HG03025 (cell line): ENCODE data around the gene ENOX1.
"Not testable (repeated sequence)": the region's sequence is repeated elsewhere in the genome, so short reads cannot be mapped to it uniquely, and the experiment has no call there.

Source experiments
- ATAC-seq: cut with Tn5 transposase; IDR thresholded peaks from one replicate; pipeline ENCODE4 v1.9.1; 2021; ENCODE audit warnings: mild to moderate bottlenecking, moderate library complexity; ENCODE audit not compliant: unreplicated experiment, low FRiP score

ENOX1 gene

DNA sequence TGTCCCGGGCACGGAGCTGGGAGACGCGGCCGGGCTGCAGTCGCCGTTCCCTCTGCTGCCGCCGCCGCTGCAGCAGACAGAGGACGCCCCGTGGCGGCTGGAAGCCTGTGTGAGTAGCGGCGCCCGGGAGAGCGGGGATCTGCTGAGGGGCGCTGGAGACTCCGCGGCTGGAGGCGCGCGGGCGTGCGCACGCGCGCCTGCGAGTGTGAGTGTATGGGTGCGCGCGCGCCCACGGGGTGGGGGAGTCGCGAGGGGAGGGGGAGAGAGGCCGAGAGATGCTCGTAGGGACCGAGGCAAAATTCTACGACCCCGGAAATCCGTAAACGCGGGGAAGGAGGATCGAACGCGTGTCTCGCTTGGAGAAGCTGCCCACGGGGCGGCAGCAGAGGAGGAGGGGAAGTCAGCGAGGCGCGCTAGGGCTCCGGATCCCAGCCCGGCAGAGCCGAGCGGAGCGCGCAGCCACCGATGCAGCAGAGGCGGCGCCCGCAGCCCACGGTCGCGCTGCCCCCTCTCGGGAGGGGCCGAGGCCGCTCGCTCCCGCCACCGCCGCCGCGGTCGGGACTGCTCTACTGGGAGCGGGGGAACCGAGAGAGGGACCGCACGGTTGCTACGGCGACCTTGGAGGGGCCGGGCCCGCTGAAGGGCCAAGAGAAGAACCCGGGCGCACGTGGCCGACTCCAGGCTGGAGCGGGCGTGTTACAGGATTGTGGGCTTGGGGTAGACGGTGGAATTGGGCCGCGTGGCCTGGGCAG lies at the start of gene ENOX1:
Gene ENOX1, minus strand, starts transcription at position 207 of the 752 bp plus-strand sequence.
- no peak for ATAC-seq

DNA sequence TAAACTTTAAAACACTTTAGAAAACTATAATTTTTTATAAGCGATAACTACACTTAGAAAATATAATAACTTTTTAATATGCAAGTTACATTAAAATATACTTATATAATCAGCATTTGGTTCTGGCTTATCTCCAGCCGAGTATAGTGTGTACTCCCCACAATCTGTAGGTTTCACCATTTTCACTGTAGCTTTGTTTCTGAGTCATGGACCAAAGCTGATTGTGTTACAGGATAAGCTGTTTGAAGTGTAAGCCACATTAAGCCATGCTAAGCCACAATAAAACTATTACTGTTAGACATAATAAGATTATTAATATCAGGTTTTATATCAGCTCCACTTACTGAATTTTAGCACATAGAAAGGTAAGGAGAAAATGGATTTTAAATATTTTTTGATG lies 48.9 kb upstream of the ENOX1 start:
- ATAC-seq, result no peak

DNA sequence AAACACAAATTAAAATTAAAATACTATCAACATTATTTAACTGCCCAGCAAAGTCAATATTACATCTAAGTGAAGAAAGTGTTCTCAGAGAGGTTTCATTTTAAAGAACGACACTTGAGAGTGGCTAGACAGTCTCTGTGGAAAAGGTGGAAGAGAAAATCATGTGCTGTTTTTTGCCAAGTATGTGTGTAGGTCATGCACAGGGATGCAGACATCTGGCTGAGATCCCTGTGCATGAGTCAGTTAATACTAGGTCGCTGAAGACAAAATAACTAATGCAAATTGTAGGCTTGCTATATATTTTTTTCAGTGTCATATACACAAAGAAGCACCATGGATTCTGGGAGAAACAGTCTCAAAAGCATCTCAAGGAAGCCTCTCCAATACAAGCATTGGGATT lies 44.3 kb upstream of the ENOX1 start:
- ATAC-seq, result no peak

DNA sequence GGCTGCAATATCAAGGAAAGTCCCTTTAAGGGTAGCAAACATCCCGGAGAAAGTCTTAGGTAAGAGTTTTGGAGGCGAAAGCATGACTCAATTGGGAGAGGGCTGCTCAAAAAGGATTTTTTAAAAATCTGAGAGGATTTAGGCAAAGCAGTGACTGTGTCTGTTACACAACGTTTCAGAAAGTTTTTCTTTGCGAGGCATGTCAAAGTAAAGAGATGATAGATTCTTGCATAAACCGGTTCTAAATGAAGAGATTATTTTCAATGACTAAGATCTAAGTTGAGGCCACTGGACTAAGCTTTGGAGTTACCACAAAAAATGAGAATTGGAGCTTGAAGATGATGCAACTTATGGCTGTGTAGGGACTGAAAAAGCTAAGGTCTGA lies 43.7 kb upstream of the ENOX1 start:
- ATAC-seq, result no peak

DNA sequence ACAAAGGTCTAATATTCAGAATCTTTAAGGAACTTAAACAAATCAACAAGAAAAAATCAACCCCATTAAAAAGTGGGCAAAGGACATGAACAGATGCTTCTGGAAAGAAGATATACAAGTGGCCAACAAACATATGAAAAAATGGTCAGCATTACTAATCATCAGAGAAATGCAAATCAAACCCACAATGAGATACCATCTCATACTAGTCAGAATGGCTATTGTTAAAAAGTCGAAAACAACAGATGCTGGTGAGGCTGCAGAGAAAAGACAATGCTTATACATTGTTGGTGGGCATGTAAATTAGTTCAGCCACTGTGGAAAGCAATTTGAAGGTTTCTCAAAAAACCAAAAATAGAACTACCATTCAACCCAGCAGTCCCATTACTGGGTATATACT lies 37.9 kb upstream of the ENOX1 start:
- not testable (repeated sequence) for ATAC-seq

DNA sequence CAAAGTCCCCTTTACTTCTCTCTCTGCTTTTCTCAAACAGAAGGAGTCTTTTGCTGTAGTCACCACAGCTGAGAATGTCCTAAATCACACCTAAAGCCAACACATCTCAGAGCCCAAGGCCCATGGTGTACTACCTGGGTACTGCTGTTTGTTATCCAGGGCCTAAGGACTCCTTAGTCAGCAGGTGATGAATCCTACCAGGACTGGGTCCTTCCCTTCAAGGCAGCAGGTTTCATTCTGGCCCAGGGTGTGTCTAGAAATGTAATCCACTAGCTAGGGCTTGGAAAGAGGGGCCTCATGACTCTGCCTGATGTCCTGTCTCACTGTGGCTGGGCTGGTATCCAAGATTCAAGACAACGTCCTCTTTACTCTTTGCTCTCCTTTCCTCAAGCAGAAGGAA lies 36.2 kb upstream of the ENOX1 start:
- ATAC-seq, result no peak

DNA sequence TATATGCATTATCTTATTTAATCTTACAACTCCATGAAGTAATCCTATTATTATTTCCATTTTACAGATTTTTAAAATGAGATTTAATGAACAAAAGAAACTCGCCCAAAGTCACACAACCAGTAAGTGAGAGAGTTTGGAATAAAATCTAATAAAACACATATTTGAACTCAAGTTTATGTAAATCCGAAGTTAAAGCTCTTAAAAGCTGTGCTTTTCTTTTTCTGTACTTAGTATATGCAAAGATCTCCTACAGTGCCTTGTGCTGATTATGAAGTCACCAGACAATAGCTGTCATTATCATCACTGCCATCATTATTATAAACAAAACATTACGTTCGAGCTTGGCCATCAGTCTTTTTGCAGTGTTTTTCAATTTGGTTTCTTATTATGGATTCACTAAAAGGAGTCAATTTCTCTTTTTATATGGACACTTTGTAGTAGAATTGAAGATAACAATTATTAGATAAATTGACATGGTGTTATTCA lies 29.7 kb upstream of the ENOX1 start:
- ATAC-seq, result no peak

DNA sequence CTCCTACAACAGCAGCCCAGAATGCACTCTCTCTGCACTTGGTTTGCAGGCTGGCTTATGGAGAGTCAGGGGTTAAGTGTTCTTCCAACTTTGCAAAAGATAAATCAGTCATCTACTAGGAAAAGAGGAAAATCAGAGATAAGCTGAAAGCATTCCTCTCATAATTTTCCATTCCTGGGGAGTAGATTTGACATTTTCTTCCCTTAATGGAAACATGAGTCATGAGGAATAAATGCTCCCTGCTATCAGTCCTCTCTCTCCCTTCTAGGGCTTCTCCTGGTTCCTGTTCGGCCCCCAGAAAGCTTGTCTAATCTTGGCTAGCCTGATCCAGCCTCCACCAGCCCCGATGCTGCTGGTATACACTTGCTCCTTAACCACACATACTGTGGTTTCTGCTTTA lies 28.4 kb upstream of the ENOX1 start:
- ATAC-seq, result no peak

DNA sequence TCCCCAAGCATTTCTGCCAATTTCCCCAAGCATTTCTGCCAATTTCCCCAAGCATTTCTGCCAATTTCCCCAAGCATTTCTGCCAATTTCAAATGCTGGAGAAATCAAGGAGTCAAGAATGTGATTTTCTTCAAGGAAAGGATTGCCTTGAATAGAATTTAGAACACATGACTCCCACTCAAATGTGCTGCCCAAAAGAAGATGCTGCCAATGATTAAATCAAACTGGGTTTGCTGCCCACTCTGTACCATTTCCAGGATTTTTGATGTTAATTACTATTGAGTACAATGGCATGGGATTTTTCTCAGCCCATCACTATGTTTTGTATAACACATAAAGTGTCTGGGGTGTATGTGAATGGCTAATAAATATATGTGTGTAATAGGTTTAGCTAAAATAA lies 21.9 kb upstream of the ENOX1 start:
- no peak for ATAC-seq

DNA sequence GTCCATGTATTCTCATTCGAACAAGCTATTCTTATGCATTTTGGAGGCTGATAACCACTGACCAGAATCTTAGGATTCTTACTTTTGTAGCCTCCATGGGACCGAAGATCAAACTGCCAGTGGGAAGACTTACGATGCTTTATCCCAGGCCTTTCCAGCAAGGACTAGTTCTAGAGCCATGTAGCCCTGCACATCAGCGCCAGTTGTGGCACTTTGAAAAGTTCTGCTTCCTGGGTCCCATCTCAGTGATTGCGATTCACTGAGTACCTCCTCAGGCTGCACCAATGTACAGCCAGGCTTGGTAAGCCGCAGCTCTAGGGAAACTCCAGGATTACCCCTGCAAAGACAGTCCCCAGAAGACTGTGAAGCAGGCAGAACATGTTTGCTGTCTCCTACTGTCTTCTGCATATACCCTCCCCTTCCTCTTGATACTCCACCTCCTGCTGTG lies 18.9 kb upstream of the ENOX1 start:
- no peak for ATAC-seq

DNA sequence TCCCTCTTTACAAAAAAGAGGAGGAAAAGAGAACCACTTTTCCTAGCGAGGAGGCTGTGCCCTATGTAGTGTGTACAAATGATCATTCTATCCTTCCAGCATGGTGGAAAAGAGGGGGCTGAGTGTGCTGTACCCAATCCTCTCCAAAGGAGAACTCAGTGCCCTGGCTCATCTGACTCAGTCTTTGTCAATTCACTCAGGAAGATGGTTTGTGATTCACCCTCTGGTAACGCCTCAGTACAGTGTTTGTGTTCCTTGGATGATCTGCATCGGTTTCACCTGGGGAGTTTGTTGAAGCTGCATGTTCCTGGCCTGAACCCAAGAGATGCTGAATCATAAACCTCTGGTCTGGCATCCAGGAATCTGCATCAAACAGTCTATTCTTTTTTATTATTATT lies 18.3 kb upstream of the ENOX1 start:
- ATAC-seq, result no peak

DNA sequence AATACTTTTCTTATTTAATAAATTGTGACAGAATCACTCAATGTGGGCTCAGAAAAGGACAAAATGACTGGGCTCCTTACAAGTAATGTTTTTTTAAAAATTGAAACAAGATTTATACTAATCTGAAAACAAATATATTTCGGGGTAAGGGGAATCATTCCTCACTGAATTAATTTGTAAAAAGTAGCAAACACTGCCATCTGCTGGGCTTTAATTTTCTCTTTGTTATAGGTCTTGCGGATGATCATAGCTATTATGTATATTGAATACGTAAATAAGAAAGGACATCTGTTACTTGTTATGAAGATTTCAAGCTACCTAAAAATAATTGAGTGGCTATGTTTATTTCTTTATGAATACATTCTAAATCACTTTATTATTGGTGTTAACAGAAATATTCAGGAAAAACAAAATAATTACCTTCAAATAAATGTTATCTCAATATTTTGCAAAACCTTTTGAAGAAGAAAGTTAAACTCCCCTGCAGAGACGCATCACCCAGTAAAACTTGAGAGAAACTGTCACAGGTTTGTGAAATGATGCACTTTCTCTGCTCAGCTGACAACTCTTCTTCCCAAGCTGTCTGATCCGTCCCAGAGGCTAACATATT lies 17.8 kb upstream of the ENOX1 start:
- ATAC-seq, result no peak

DNA sequence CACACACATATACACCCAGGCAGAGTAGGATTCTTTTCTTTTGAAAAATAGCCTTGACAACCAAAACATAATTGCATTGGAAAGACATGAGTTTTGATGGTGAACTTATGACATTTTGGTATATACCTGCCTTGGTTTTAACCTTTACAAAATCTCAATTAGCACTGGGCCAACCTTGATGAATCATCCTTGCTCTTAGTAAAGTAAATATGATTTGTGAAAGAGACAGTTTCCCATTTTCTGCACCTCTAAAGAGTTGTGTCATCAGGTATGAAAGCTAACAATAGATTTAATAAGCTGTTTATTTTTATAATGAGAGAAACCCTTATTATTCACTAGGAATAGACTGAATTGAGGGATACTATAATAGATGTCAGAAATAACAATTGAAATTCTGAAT lies 15.7 kb upstream of the ENOX1 start:
- ATAC-seq, result no peak

DNA sequence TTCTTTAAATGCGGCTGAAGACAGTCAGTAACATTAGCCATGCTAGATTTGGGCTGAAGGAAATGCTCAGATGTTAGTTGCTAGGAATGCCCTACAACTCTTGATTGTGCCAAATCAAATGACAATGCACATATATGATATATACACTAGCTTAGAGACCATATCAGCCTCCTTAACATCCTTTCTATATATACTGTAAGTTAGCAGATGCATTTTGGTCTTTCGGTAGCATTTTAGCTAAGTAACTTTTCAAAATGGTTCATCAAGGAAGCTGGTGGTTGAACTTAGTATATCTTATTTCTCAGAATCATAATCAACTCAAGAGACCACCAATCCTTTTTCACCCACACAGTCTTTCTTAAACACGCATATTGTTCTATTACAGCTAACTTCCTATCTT lies 14.1 kb upstream of the ENOX1 start:
- no peak for ATAC-seq

DNA sequence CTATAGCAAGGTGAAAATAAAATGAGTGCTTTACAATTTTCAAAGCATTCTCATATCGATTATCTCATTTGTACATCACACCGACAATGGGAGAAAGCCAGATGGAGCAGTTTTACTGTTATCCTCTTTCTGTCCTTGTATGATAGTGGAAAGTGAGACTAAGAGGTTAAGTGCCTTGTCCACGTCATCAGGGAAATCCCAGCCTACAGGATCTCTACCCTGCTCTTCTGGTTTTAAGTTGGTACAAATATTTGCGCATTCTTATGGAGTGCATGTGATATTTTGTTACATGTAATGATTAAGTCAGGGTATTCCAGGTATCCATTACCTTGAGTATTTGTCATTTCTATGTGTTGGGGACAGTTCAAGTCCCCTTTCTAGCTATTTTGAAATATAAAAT lies 12.4 kb upstream of the ENOX1 start:
- no peak for ATAC-seq

DNA sequence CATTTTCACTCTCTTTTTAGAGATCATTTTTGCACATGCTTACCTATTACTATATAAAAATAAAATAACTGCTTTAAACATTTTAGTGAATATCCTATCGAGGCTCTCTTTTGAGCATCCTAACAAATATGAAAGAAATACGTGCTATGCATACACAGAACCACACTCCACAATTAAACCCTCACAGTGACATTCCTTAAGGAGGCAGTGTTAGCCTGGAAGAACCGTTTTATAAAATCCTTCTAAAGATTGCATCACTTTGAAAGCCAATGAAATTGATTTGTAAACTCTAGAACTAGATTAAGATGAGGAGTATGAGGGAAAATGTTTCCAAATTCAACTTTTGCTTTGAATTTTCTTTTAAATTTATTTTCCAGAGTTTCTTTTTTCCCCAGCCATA lies 11.1 kb upstream of the ENOX1 start:
- no peak for ATAC-seq

DNA sequence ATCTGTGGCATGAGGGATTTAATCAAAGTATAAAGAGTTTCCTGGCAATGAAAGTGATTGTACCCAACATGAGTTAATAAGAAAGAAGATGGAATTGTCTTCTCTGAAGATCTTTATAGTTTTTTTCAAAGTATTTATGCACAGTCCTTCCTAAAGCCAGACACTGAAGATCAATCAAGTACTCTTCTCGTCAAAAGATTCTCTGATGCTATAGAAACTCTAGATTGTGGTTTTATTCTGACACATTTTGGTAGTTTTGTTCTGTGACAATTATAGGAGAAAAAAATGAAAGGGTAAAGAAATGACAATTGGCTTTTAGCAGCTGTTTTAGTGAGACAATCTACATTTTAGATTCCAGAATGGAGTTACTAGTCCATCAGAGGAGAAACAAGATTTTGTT lies 10.4 kb upstream of the ENOX1 start:
- ATAC-seq, result no peak

DNA sequence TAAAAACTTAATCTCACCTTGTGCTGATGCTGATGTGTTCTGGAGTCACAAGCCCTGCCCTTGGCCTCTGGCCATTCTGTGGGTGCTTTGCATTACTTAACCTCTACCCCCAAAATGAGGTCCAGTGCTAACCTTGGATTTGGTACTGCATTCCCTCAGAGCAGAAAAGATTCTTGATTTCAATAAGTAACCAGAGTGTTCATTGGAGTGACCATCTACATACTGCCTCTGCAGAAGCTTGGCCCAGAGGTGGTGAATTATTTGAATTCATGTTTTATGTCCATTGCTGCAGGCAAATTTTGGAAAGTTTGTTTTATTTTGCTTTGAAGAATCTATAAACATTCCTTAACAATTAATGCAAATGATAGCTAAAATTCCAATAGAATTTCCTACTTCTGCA lies 7.6 kb upstream of the ENOX1 start:
- no peak for ATAC-seq

DNA sequence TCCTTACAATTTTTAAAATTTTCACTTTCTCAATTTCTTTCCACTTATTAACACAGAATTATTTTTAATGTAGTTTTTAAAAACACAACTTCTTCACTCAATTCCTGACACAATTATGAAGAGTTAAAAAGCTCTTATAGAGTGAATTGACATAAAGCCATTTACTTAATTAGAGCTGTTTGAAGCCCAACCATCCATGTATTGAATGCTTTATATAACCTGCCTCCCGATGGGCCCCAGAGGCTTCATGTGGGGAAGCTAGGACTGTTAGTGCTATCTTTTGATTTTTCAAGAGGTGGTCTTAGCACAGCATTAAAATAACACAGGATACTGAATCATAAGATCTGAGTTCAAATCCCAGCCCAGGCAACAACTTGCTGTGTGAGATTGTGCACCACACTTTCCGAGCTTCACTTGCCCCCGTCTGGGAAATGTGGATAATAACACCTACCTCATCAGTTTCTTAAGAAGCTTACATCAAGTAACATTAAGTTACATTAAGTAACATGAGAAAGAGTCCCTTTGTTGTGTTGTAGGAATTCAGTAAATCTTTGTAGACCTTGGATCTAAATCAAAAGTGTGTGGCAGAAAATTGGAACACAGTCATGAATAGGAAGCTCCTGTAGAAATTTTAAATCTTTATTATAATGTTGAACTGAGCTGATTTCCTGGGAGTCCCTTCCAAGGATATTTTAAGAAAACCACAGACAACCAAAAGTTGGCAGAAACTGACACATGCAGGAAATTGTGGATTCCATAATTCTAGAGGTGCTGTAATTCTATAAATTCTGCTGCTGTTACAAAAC lies 5.5 kb upstream of the ENOX1 start:
- ATAC-seq, result no peak

DNA sequence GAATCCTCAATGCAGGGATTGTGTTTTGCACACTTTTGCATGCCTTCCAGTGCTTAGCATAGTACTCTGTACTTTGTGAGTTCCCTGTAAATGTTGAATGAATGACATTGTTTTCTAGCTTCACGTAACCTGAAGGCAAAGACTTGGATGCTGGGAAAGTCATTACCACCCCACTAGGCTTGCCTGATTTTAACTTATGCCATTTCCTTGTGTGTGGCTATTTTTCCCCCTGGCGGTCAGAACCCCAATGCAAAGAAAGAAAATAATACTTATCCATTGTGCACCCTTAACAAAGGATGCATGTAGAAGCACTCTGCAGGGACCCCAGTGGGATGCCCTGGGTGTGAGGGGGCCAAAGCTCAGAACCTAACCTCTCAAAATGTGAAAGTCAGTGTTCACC lies 1.2 kb upstream of the ENOX1 start:
- no peak for ATAC-seq

DNA sequence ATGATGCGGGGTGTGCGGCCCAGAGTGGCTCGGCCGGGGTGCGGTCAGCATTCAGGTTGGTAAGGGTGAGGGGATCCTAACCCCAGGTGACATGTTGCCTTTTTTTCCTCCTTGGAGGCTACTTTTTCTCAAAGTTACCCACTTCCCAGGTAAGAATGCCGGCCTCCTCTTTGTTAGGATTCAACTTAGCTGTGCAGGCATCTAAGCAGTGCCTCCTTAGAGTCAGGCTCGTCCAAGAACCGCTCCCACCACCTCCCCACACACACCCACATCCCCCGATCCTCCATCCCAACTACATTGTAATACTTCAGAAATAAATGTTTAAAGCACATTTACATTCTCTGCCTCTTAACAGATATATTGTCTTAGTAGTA lies 733 bp upstream of the ENOX1 start:
- ATAC-seq, result no peak

DNA sequence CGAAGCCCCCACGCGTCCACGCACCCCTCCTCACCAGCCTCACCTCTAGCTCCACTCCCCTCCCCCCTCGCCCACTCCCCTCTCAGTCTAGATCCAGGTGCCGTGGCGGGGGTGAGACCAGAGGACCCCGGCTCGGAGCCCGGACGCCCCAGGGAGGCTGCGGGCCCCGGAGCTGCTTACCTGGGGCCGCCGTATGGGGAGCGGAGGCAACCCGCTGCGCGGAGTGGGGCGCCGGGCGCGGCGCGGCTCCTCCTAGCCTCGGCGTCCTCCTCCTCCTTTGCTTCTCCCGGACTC lies 353 bp downstream of the ENOX1 start:
- no peak for ATAC-seq
